Measurements from ENCODE around the gene EPS8L1. TPM values are rescaled to one million over a fixed set of nuclear protein-coding genes. Genes with fewer than 3 reads are reported as not detected.
A peak's percentile ranks its signal among the peaks of the same experiment; 100 is the strongest.

EPS8L1 gene
- total RNA-seq, 2 experiments from 2014 or later = 5.1 to 7.6 TPM

GRCh38 chr19:55076321-55076720 is 652 bp downstream of the EPS8L1 start:
- Mint-ChIP-seq H3K36me3 (peaks cover 4% of the 10 kb centered on the region), H3K9me3 (no peaks in the 10 kb centered on the region), H3K27ac (no peak overlapping the region), H3K4me1 (peaks cover 9% of the 10 kb centered on the region), H3K27me3 (peaks cover 21% of the 10 kb centered on the region), H3K4me3 (no peak overlapping the region)
- ATAC-seq (ENCODE audit: low read depth) (no peak), DNase-seq (no peak)
- POLR2A ChIA-PET = no interaction called here

GRCh38 chr19:55077106-55077505 is 1.4 kb downstream of the EPS8L1 start:
- Mint-ChIP-seq H3K4me1 (peaks cover 9% of the 10 kb centered on the region), H3K36me3 (peaks cover 4% of the 10 kb centered on the region), H3K27ac (no peak overlapping the region), H3K27me3 (peaks cover 17% of the 10 kb centered on the region), H3K9me3 (no peaks in the 10 kb centered on the region), H3K4me3 (no peak overlapping the region)
- no peak for ATAC-seq (ENCODE audit: low read depth)
- POLR2A ChIA-PET = interaction anchor here (0.5 kb wide), 1 partner anchor 111 kb away, joined by 5 read pairs; the partner anchor contains the start of gene NLRP2
- DNase-seq = no peak

GRCh38 chr19:55078996-55079395 is 3.3 kb downstream of the EPS8L1 start:
- Mint-ChIP-seq H3K27me3 (peaks cover 27% of the 10 kb centered on the region), H3K4me1 (peaks cover 11% of the 10 kb centered on the region), H3K36me3 (peaks cover 4% of the 10 kb centered on the region), H3K4me3 (peak overlapping the region; percentile 6), H3K27ac (peak overlapping the region; percentile 45), H3K9me3 (no peaks in the 10 kb centered on the region)
- DNase-seq = no peak
- no peak for ATAC-seq (ENCODE audit: low read depth)
- POLR2A ChIA-PET = no interaction called here

- DNase-seq (no peak), ATAC-seq (ENCODE audit: low read depth) (no peak)
- Mint-ChIP-seq H3K4me3 (peak overlapping the region; percentile 83), H3K27me3 (peaks cover 30% of the 10 kb centered on the region), H3K27ac (peak overlapping the region; percentile 97), H3K9me3 (no peaks in the 10 kb centered on the region), H3K36me3 (peaks cover 4% of the 10 kb centered on the region), H3K4me1 (peaks cover 11% of the 10 kb centered on the region)
- POLR2A ChIA-PET = interaction anchor here (0.6 to 1.7 kb wide), 7 partner anchors 9 to 259 kb away, joined by 3 to 11 read pairs (median 5); partner anchors contain the start of gene RDH13
Measured at GRCh38 chr19:55079400-55080038, 3.9 kb downstream of the EPS8L1 start.

- Mint-ChIP-seq H3K4me1 (peaks cover 11% of the 10 kb centered on the region), H3K4me3 (peak overlapping the region; percentile 83), H3K36me3 (peaks cover 4% of the 10 kb centered on the region), H3K27me3 (peaks cover 32% of the 10 kb centered on the region), H3K9me3 (no peaks in the 10 kb centered on the region), H3K27ac (peak overlapping the region; percentile 97)
- ATAC-seq (ENCODE audit: low read depth) (peak; percentile 59), DNase-seq (peak; percentile 88)
- POLR2A ChIA-PET = interaction anchor here (0.6 to 1.7 kb wide), 10 partner anchors 9 to 329 kb away, joined by 3 to 11 read pairs (median 4); partner anchors contain the start of genes NLRP2 and RDH13
Measured at GRCh38 chr19:55080121-55080967, 4.7 kb downstream of the EPS8L1 start.

GRCh38 chr19:55080968-55081769 is 5.5 kb downstream of the EPS8L1 start:
- POLR2A ChIA-PET = interaction anchor here (0.5 to 1.7 kb wide), 11 partner anchors 8 to 709 kb away, joined by 3 to 11 read pairs (median 4); partner anchors contain the start of gene RDH13
- H3K27ac Mint-ChIP-seq = peak overlapping the region; percentile 97

GRCh38 chr19:55081770-55082019 is 6.0 kb downstream of the EPS8L1 start:
- H3K4me1 Mint-ChIP-seq = peaks cover 11% of the 10 kb centered on the region
- POLR2A ChIA-PET = interaction anchor here (0.5 to 1.0 kb wide), 3 partner anchors 19 to 710 kb away, joined by 3 to 5 read pairs (median 4); partner anchors contain the start of gene RDH13
- H3K27ac Mint-ChIP-seq = peak overlapping the region; percentile 97
- no peak for DNase-seq
- peaks cover 4% of the 10 kb centered on the region for H3K36me3 Mint-ChIP-seq
- H3K27me3 Mint-ChIP-seq = peaks cover 38% of the 10 kb centered on the region
- H3K9me3 Mint-ChIP-seq = no peaks in the 10 kb centered on the region
- H3K4me3 Mint-ChIP-seq = peak overlapping the region; percentile 83
- no peak for ATAC-seq (ENCODE audit: low read depth)

More at GRCh38 chr19:55080968-55081769, 5.5 kb downstream of the EPS8L1 start:
- ATAC-seq (ENCODE audit: low read depth) (peak; percentile 80), DNase-seq (peak; percentile 98)
- Mint-ChIP-seq H3K36me3 (peaks cover 4% of the 10 kb centered on the region), H3K9me3 (no peaks in the 10 kb centered on the region), H3K4me1 (peaks cover 11% of the 10 kb centered on the region), H3K4me3 (peak overlapping the region; percentile 83), H3K27me3 (peaks cover 38% of the 10 kb centered on the region)

- POLR2A ChIA-PET = interaction anchor here (0.5 to 1.0 kb wide), 3 partner anchors 19 to 556 kb away, joined by 3 to 4 read pairs (median 3); partner anchors contain the start of gene RDH13
- ATAC-seq (ENCODE audit: low read depth) (no peak), DNase-seq (peak; percentile 55)
- peaks cover 4% of the 10 kb centered on the region for H3K36me3 Mint-ChIP-seq
- H3K9me3 Mint-ChIP-seq = no peaks in the 10 kb centered on the region
- peaks cover 42% of the 10 kb centered on the region for H3K27me3 Mint-ChIP-seq
- H3K27ac Mint-ChIP-seq = peak overlapping the region; percentile 52
- peaks cover 12% of the 10 kb centered on the region for H3K4me1 Mint-ChIP-seq
- peak overlapping the region; percentile 83 for H3K4me3 Mint-ChIP-seq
Measured at GRCh38 chr19:55082020-55082851, 6.6 kb downstream of the EPS8L1 start.

- Mint-ChIP-seq H3K4me3 (no peak overlapping the region), H3K36me3 (peaks cover 7% of the 10 kb centered on the region), H3K27ac (no peak overlapping the region), H3K9me3 (no peaks in the 10 kb centered on the region), H3K4me1 (peaks cover 19% of the 10 kb centered on the region), H3K27me3 (peaks cover 50% of the 10 kb centered on the region)
- POLR2A ChIA-PET = interaction anchor here (0.9 kb wide), 1 partner anchor 33 kb away, joined by 3 read pairs; no protein-coding TSS in a partner anchor
- ATAC-seq (ENCODE audit: low read depth) (no peak), DNase-seq (no peak)
Measured at GRCh38 chr19:55083004-55083850, 7.6 kb downstream of the EPS8L1 start.

GRCh38 chr19:55084416-55084815 is 8.7 kb downstream of the EPS8L1 start:
- POLR2A ChIA-PET = no interaction called here
- H3K36me3 Mint-ChIP-seq = peaks cover 11% of the 10 kb centered on the region
- peaks cover 27% of the 10 kb centered on the region for H3K4me1 Mint-ChIP-seq
- no peak overlapping the region for H3K27ac Mint-ChIP-seq
- ATAC-seq (ENCODE audit: low read depth) (no peak), DNase-seq (no peak)
- H3K27me3 Mint-ChIP-seq = peaks cover 58% of the 10 kb centered on the region
- no peaks in the 10 kb centered on the region for H3K9me3 Mint-ChIP-seq
- H3K4me3 Mint-ChIP-seq = no peak overlapping the region

GRCh38 chr19:55085923-55086715 is 10.4 kb downstream of the EPS8L1 start:
- peaks cover 7% of the 10 kb centered on the region for H3K36me3 Mint-ChIP-seq
- no peak overlapping the region for H3K4me3 Mint-ChIP-seq
- H3K9me3 Mint-ChIP-seq = no peaks in the 10 kb centered on the region
- H3K27ac Mint-ChIP-seq = no peak overlapping the region
- ATAC-seq (ENCODE audit: low read depth) (no peak), DNase-seq (no peak)
- POLR2A ChIA-PET = interaction anchor here (1.3 kb wide), 1 partner anchor 23 kb away, joined by 3 read pairs; the partner anchor contains the start of gene RDH13
- H3K4me1 Mint-ChIP-seq = peaks cover 22% of the 10 kb centered on the region
- peaks cover 58% of the 10 kb centered on the region for H3K27me3 Mint-ChIP-seq

Data from activated naive CD8-positive, alpha-beta T cell treated with anti-CD3 and anti-CD28 coated beads, Interleukin-2, amount 10 ng/mL, durations not matched to agents 7 days and 5 days (primary cell).